HepG2 (cell line): ENCODE measurements around the gene DPM1. TPM values are rescaled to one million over a fixed set of nuclear protein-coding genes. Genes with fewer than 3 reads are reported as not detected.
A peak's percentile ranks its signal among the peaks of the same experiment; 100 is the strongest.

ENCODE experiments used
- ARNT ChIP-seq: fragments of 450-650 bp; IDR thresholded peaks from 2 replicates; pipeline ENCODE4 v1.6.1; 2017
- CBX5 ChIP-seq: sonication (generic); formaldehyde crosslinking; IDR thresholded peaks from 2 replicates; pipeline ENCODE4 v1.4.0; 2020; ENCODE audit warnings: missing genetic modification reagents, borderline replicate concordance
- HOXA5 ChIP-seq: sonication (generic); formaldehyde crosslinking; IDR thresholded peaks from 2 replicates; pipeline ENCODE4 v1.4.0; 2020; ENCODE audit warnings: missing genetic modification reagents
- SNRNP70 ChIP-seq: fragments of 200-400 bp; formaldehyde crosslinking; IDR thresholded peaks from 2 replicates; pipeline ENCODE4 v1.6.1; 2017; ENCODE audit warnings: mild to moderate bottlenecking, low read depth, low read length, moderate library complexity
- TGIF2 ChIP-seq: IDR thresholded peaks from 2 replicates; pipeline ENCODE4 v1.6.1; 2016; ENCODE audit warnings: control low read depth, missing compliant biosample characterization
- ZBTB42 ChIP-seq: sonication (generic); formaldehyde crosslinking; IDR thresholded peaks from 2 replicates; pipeline ENCODE4 v1.5.0; 2020; ENCODE audit warnings: mild to moderate bottlenecking, missing genetic modification reagents
- ZNF224 ChIP-seq: sonication (generic); formaldehyde crosslinking; IDR thresholded peaks from 2 replicates; pipeline ENCODE4 v1.5.0; 2020; ENCODE audit warnings: mild to moderate bottlenecking, missing genetic modification reagents
- ZNF331 ChIP-seq: sonication (generic); formaldehyde crosslinking; IDR thresholded peaks from 2 replicates; pipeline ENCODE4 v1.4.0; 2020; ENCODE audit warnings: missing genetic modification reagents
- ZNF468 ChIP-seq: sonication (generic); formaldehyde crosslinking; IDR thresholded peaks from 2 replicates; pipeline ENCODE4 v1.8.0; 2022; ENCODE audit warnings: mild to moderate bottlenecking, moderate library complexity, missing genetic modification reagents
- ZNF549 ChIP-seq: sonication (generic); formaldehyde crosslinking; IDR thresholded peaks from 2 replicates; pipeline ENCODE4 v1.5.0; 2020; ENCODE audit warnings: missing genetic modification reagents
- polyA plus RNA-seq, 8 experiments: library from polyadenylated mRNA; depleted of rRNA in 3 of 8; stranded (reverse) in 7 of 8; unstranded in 1 of 8; fragments of >200 nt; fragmentation: Illumina TruSeq in 4 of 8; extraction: Trizol in 4 of 8; gene quantifications; 2 replicates each; pipeline versions ENCODE4 v1.2.1 to v1.2.3, GENCODE V29; 2011 to 2016; ENCODE audit warnings: low read depth in 4 of 8, missing spikeins in 1 of 8, mixed read lengths in 1 of 8; ENCODE audit not compliant: insufficient read depth in 1 of 8
- total RNA-seq, 5 experiments: library from RNA; depleted of rRNA; stranded (reverse); fragments of >200 nt; fragmentation: Illumina TruSeq; extraction: Trizol; gene quantifications; 2 replicates each; pipeline ENCODE4 v1.2.3, GENCODE V29; 2016; ENCODE audit warnings: low read depth in 1 of 5
- TF ChIP-seq, protein P1 (sequence below): sonication (generic); formaldehyde crosslinking; IDR thresholded peaks from 2 replicates; pipeline ENCODE4 v1.4.0; 2020; ENCODE audit warnings: missing genetic modification reagents, mild to moderate bottlenecking, borderline replicate concordance
- TF ChIP-seq, protein P2 (sequence below), 2 experiments: fragments of 450-650 bp in 1 of 2; sonication (generic) in 1 of 2; formaldehyde crosslinking; IDR thresholded peaks; 2 replicates each; pipeline versions ENCODE4 v1.5.0 to v1.8.0; 2020 to 2022; ENCODE audit warnings: mild to moderate bottlenecking in 1 of 2, missing genetic modification reagents in 1 of 2
- TF ChIP-seq, protein P3 (sequence below): conservative IDR thresholded peaks from 2 replicates; pipeline ENCODE4 v1.6.1; 2018; ENCODE audit warnings: missing genetic modification reagents
- TF ChIP-seq, protein P4 (sequence below): sonication (generic); formaldehyde crosslinking; IDR thresholded peaks from 2 replicates; pipeline ENCODE4 v1.4.0; 2020; ENCODE audit warnings: missing genetic modification reagents, borderline replicate concordance
- TF ChIP-seq, protein P5 (sequence below): sonication (generic); IDR thresholded peaks from 2 replicates; pipeline ENCODE4 v1.6.1; 2016; ENCODE audit warnings: low read depth, borderline replicate concordance
- TF ChIP-seq, protein P6 (sequence below): sonication (generic); formaldehyde crosslinking; IDR thresholded peaks from 2 replicates; pipeline ENCODE4 v1.4.0; 2020; ENCODE audit warnings: mild to moderate bottlenecking, missing genetic modification reagents

Gene DPM1
- total and polyA plus RNA-seq, 2 of the 13 experiments (the other 11 are each of a cell fraction or from before 2014, with no cell fraction given), result 83.2 to 161 TPM

DNA sequence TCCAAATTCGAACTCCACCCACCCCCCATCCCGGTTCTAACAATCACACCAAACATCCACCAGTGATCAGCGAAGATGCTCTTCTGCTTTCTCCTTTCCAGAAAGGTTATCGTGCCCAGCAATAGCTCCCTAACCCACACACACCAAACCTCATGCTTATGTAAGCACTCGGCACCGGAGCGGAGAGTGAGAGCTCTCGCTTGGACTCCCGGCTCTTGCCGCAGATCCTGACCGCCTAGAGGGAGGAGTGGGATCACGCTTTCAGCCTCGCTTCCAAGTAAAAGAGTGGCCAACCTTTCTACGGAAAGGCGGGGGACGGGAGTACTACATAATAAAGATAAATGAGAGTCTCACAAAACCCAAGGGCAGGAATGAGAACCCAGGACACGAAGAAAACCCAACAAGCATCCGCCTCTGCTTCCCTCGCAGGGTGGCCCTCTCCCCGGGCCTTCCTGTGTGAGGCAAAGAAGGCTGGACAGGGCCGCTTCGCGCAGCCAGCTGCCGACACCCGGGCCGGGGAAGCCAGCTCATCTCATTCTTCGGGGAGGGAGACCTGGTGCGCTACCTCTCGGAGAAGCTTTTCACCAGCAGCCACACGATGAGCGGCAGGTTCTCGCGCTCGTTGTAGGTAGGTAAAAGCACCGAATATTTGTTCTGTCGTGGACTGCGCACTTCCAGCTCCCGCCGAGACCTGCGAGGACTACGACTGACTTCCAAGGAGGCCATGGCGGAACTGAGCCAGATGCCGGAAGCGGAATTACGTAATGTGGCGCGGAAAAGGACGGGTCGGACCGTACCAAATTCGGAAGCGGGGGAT lies at the start of gene DPM1 (continued):
- TF ChIP-seq, protein P1, sequence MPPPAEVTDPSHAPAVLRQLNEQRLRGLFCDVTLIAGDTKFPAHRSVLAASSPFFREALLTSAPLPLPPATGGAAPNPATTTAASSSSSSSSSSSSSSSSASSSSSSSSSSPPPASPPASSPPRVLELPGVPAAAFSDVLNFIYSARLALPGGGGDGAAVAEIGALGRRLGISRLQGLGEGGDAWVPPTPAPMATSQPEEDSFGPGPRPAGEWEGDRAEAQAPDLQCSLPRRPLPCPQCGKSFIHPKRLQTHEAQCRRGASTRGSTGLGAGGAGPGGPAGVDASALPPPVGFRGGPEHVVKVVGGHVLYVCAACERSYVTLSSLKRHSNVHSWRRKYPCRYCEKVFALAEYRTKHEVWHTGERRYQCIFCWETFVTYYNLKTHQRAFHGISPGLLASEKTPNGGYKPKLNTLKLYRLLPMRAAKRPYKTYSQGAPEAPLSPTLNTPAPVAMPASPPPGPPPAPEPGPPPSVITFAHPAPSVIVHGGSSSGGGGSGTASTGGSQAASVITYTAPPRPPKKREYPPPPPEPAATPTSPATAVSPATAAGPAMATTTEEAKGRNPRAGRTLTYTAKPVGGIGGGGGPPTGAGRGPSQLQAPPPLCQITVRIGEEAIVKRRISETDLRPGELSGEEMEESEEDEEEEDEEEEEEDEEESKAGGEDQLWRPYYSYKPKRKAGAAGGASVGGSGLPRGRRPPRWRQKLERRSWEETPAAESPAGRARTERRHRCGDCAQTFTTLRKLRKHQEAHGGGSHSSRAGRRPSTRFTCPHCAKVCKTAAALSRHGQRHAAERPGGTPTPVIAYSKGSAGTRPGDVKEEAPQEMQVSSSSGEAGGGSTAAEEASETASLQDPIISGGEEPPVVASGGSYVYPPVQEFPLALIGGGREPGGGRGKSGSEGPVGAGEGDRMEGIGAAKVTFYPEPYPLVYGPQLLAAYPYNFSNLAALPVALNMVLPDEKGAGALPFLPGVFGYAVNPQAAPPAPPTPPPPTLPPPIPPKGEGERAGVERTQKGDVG, result no peak
- TF ChIP-seq ZNF224 (CRISPR knock-in tag) (peak; percentile 82; the same call in 1 of the 2 replicates), CBX5 (CRISPR knock-in tag) (peak; percentile 85), ZNF549 (no peak), SNRNP70 (no peak), TGIF2 (CRISPR knock-in tag) (peak; percentile 96), ZBTB42 (CRISPR knock-in tag) (no peak), ARNT (no peak), ZNF468 (no peak), ZNF331 (CRISPR knock-in tag) (peak; percentile 67), HOXA5 (CRISPR knock-in tag) (no peak; the same call in 1 of the 2 replicates)
- TF ChIP-seq, protein P2, sequence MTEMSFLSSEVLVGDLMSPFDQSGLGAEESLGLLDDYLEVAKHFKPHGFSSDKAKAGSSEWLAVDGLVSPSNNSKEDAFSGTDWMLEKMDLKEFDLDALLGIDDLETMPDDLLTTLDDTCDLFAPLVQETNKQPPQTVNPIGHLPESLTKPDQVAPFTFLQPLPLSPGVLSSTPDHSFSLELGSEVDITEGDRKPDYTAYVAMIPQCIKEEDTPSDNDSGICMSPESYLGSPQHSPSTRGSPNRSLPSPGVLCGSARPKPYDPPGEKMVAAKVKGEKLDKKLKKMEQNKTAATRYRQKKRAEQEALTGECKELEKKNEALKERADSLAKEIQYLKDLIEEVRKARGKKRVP (CRISPR knock-in tag; IDR thresholded peaks at IDR 0.05), result no peak
- TF ChIP-seq, protein P3, sequence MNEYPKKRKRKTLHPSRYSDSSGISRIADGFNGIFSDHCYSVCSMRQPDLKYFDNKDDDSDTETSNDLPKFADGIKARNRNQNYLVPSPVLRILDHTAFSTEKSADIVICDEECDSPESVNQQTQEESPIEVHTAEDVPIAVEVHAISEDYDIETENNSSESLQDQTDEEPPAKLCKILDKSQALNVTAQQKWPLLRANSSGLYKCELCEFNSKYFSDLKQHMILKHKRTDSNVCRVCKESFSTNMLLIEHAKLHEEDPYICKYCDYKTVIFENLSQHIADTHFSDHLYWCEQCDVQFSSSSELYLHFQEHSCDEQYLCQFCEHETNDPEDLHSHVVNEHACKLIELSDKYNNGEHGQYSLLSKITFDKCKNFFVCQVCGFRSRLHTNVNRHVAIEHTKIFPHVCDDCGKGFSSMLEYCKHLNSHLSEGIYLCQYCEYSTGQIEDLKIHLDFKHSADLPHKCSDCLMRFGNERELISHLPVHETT (CRISPR knock-in tag), result no peak; the same call in 1 of the 2 replicates
- TF ChIP-seq, protein P4, sequence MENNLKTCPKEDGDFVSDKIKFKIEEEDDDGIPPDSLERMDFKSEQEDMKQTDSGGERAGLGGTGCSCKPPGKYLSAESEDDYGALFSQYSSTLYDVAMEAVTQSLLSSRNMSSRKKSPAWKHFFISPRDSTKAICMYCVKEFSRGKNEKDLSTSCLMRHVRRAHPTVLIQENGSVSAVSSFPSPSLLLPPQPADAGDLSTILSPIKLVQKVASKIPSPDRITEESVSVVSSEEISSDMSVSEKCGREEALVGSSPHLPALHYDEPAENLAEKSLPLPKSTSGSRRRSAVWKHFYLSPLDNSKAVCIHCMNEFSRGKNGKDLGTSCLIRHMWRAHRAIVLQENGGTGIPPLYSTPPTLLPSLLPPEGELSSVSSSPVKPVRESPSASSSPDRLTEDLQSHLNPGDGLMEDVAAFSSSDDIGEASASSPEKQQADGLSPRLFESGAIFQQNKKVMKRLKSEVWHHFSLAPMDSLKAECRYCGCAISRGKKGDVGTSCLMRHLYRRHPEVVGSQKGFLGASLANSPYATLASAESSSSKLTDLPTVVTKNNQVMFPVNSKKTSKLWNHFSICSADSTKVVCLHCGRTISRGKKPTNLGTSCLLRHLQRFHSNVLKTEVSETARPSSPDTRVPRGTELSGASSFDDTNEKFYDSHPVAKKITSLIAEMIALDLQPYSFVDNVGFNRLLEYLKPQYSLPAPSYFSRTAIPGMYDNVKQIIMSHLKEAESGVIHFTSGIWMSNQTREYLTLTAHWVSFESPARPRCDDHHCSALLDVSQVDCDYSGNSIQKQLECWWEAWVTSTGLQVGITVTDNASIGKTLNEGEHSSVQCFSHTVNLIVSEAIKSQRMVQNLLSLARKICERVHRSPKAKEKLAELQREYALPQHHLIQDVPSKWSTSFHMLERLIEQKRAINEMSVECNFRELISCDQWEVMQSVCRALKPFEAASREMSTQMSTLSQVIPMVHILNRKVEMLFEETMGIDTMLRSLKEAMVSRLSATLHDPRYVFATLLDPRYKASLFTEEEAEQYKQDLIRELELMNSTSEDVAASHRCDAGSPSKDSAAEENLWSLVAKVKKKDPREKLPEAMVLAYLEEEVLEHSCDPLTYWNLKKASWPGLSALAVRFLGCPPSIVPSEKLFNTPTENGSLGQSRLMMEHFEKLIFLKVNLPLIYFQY (CRISPR knock-in tag), result peak; percentile 79; the same call in 1 of the 2 replicates
- TF ChIP-seq, protein P5, sequence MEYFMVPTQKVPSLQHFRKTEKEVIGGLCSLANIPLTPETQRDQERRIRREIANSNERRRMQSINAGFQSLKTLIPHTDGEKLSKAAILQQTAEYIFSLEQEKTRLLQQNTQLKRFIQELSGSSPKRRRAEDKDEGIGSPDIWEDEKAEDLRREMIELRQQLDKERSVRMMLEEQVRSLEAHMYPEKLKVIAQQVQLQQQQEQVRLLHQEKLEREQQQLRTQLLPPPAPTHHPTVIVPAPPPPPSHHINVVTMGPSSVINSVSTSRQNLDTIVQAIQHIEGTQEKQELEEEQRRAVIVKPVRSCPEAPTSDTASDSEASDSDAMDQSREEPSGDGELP, result peak; percentile 86
- TF ChIP-seq, protein P6, sequence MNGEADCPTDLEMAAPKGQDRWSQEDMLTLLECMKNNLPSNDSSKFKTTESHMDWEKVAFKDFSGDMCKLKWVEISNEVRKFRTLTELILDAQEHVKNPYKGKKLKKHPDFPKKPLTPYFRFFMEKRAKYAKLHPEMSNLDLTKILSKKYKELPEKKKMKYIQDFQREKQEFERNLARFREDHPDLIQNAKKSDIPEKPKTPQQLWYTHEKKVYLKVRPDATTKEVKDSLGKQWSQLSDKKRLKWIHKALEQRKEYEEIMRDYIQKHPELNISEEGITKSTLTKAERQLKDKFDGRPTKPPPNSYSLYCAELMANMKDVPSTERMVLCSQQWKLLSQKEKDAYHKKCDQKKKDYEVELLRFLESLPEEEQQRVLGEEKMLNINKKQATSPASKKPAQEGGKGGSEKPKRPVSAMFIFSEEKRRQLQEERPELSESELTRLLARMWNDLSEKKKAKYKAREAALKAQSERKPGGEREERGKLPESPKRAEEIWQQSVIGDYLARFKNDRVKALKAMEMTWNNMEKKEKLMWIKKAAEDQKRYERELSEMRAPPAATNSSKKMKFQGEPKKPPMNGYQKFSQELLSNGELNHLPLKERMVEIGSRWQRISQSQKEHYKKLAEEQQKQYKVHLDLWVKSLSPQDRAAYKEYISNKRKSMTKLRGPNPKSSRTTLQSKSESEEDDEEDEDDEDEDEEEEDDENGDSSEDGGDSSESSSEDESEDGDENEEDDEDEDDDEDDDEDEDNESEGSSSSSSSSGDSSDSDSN (CRISPR knock-in tag), result peak; percentile 81
